ENCODE data around the gene TMEM205.

TMEM205 gene

GRCh38 chr19:11306337-11306736 is 39.7 kb downstream of the TMEM205 start:
- H3K4me1 ChIP-seq (ENCODE audit: insufficient read depth, low read length, poor library complexity, severe bottlenecking), result no peaks in the 10 kb centered on the region
- no peaks in the 10 kb centered on the region for H3K9me2 ChIP-seq (replicated peaks; ENCODE audit: low read depth, low read length)
- H3K4me2 ChIP-seq (ENCODE audit: low read depth, low read length, poor library complexity, severe bottlenecking), result no peak overlapping the region
- TF ChIP-seq CTCF (conservative IDR thresholded peaks at IDR 0.05; ENCODE audit: low read length) (no peak), EZH2phosphoT487 (IDR thresholded peaks at IDR 0.05; ENCODE audit: borderline replicate concordance) (no peak)
- H3K36me3 ChIP-seq (ENCODE audit: insufficient read depth, low read length), result no peaks in the 10 kb centered on the region
- H4K20me1 ChIP-seq (ENCODE audit: insufficient read depth, low read length, poor library complexity, severe bottlenecking), result no peaks in the 10 kb centered on the region
- H3K9ac ChIP-seq (ENCODE audit: low read depth, low read length, poor library complexity, severe bottlenecking), result no peak overlapping the region
- no peaks in the 10 kb centered on the region for H3K27me3 ChIP-seq (ENCODE audit: insufficient read depth, low read length, poor library complexity, severe bottlenecking)
- no peak overlapping the region for H2AFZ ChIP-seq (ENCODE audit: low read length)
- H3K79me2 ChIP-seq (ENCODE audit: insufficient read depth, low read length), result no peaks in the 10 kb centered on the region
- no peaks in the 10 kb centered on the region for H3K9me3 ChIP-seq (ENCODE audit: insufficient read depth, low read depth, low read length)
- H3F3A ChIP-seq (ENCODE audit: low read depth), result no peaks in the 10 kb centered on the region
- H3K4me3 ChIP-seq (ENCODE audit: low read length, poor library complexity, severe bottlenecking), result no peak overlapping the region

- no peaks in the 10 kb centered on the region for H3K36me3 ChIP-seq (ENCODE audit: insufficient read depth, low read length)
- H3K9ac ChIP-seq (ENCODE audit: low read depth, low read length, poor library complexity, severe bottlenecking), result no peak overlapping the region
- no peak overlapping the region for H3K4me2 ChIP-seq (ENCODE audit: low read depth, low read length, poor library complexity, severe bottlenecking)
- no peak overlapping the region for H3K4me3 ChIP-seq (ENCODE audit: low read length, poor library complexity, severe bottlenecking)
- peaks cover 8% of the 10 kb centered on the region for H3K4me1 ChIP-seq (ENCODE audit: insufficient read depth, low read length, poor library complexity, severe bottlenecking)
- no peaks in the 10 kb centered on the region for H4K20me1 ChIP-seq (ENCODE audit: insufficient read depth, low read length, poor library complexity, severe bottlenecking)
- no peaks in the 10 kb centered on the region for H3F3A ChIP-seq (ENCODE audit: low read depth)
- no peaks in the 10 kb centered on the region for H3K9me2 ChIP-seq (replicated peaks; ENCODE audit: low read depth, low read length)
- H3K79me2 ChIP-seq (ENCODE audit: insufficient read depth, low read length), result no peaks in the 10 kb centered on the region
- TF ChIP-seq CTCF (conservative IDR thresholded peaks at IDR 0.05; ENCODE audit: low read length) (no peak), EZH2phosphoT487 (IDR thresholded peaks at IDR 0.05; ENCODE audit: borderline replicate concordance) (no peak)
- H2AFZ ChIP-seq (ENCODE audit: low read length), result no peak overlapping the region
- no peaks in the 10 kb centered on the region for H3K9me3 ChIP-seq (ENCODE audit: insufficient read depth, low read depth, low read length)
- H3K27me3 ChIP-seq (ENCODE audit: insufficient read depth, low read length, poor library complexity, severe bottlenecking), result no peaks in the 10 kb centered on the region
These were observed 41.1 kb downstream of the TMEM205 start for GRCh38 chr19:11304936-11305335.

GRCh38 chr19:11300811-11301120 is 45.3 kb downstream of the TMEM205 start:
- Histone ChIP-seq H2AFZ (ENCODE audit: low read length) (no peak overlapping the region; the same call in 1 of the 2 replicates), H3K4me3 (ENCODE audit: low read length, poor library complexity, severe bottlenecking) (no peak overlapping the region), H3K27me3 (ENCODE audit: insufficient read depth, low read length, poor library complexity, severe bottlenecking) (no peaks in the 10 kb centered on the region), H3F3A (ENCODE audit: low read depth) (no peaks in the 10 kb centered on the region), H3K4me1 (ENCODE audit: insufficient read depth, low read length, poor library complexity, severe bottlenecking) (peaks cover 9% of the 10 kb centered on the region), H3K79me2 (ENCODE audit: insufficient read depth, low read length) (no peaks in the 10 kb centered on the region), H3K4me2 (ENCODE audit: low read depth, low read length, poor library complexity, severe bottlenecking) (no peak overlapping the region), H3K9me3 (ENCODE audit: insufficient read depth, low read depth, low read length) (no peaks in the 10 kb centered on the region), H4K20me1 (ENCODE audit: insufficient read depth, low read length, poor library complexity, severe bottlenecking) (no peaks in the 10 kb centered on the region), H3K9ac (ENCODE audit: low read depth, low read length, poor library complexity, severe bottlenecking) (no peak overlapping the region), H3K9me2 (replicated peaks; ENCODE audit: low read depth, low read length) (no peaks in the 10 kb centered on the region), H3K36me3 (ENCODE audit: insufficient read depth, low read length) (no peaks in the 10 kb centered on the region)
- no peak for TF ChIP-seq CTCF (conservative IDR thresholded peaks at IDR 0.05; ENCODE audit: low read length)
- TF ChIP-seq EZH2phosphoT487 (IDR thresholded peaks at IDR 0.05; ENCODE audit: borderline replicate concordance), result no peak
